HG03097 (cell line): ENCODE results near the gene RNF166.
A peak's percentile ranks its signal among the peaks of the same experiment; 100 is the strongest.
"Not testable (repeated sequence)": the region's sequence is repeated elsewhere in the genome, so short reads cannot be mapped to it uniquely, and the experiment has no call there.

Experiments used
- ATAC-seq: cut with Tn5 transposase; IDR thresholded peaks from one replicate; pipeline ENCODE4 v1.9.1; 2021; ENCODE audit not compliant: unreplicated experiment, low FRiP score

The RNF166 gene

DNA sequence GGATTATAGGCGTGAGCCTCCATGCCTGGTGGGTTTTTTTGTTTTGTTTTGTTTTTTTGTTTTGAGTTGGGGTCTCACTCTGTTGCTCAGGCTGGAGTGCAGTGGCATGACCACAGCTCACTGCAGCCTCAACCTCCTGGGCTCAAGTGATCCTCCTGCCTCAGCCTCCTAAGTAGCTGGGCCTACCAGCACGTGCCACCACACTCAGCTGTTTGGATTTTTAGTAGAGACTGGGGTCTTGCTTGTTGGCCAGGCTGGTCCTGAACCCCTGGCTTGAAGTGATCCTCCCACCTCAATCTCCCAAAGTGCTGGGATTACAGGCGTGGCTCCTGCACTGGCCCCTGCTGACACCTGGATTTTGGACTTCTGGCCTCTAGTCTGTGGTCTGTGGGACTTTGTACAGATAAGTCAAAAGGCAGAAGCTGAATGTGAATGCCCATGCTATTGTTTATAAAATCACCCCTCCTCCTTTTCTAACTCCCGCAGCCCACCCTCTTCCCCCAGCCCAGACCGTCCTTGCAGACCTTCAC lies 25.6 kb downstream of the RNF166 start:
- ATAC-seq: no peak

GRCh38 chr16:88678224-88678979 lies 27.8 kb downstream of the RNF166 start:
- ATAC-seq: no peak

DNA sequence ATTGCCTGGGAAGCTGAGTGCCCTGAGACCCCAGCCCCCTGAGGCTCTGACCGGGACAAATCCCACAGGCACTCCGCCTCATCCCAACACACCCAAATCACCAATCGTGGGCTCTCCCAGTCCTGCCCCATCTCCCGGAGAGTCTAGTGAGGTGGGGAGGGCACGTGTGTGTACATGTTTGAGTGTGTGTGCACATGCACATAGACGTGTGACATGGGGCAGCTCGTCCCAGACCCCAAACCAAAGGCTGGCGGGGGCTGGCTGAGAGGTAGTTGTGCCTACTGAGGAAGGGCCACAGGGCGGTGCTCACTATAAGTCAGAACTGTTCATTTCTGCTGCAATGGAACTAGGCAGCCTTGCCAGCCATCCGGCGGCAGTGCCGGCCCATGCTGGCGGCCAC lies 28.5 kb downstream of the RNF166 start:
- ATAC-seq: no peak

- ATAC-seq: no peak
Measured at GRCh38 chr16:88676502-88677242, 29.5 kb downstream of the RNF166 start.

DNA sequence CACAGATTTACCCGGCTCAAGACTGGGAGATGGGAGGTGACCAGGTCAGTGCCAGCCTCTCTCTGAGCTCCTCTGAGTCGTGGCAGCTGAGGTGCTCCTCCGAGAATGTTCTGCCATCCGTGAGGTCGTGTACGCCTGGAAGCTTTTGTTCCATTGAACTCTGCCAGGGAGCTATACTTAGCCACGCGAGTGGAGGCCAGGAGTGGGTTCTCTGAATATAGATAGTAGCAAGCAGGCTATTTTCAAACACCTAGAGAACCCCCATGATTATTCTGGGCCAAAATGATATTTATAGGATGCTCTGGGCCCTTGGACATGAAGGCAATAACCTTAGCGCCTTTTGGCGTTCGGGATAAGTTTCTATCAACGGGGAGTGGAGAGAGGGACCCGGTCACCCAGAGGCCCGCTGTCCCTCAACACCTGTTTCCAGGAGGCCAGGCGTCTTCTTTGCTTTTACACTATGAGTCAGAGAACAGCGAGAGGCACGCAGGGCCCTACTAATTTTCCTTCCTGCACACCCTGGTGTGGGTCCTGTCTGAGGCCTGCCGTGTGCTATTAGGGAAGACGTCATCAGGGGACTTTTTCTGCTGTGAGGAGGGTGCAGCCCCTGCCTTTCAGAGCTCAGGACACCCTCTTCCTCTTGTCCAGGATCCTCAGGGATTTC lies 32.4 kb downstream of the RNF166 start:
- no peak for ATAC-seq

DNA sequence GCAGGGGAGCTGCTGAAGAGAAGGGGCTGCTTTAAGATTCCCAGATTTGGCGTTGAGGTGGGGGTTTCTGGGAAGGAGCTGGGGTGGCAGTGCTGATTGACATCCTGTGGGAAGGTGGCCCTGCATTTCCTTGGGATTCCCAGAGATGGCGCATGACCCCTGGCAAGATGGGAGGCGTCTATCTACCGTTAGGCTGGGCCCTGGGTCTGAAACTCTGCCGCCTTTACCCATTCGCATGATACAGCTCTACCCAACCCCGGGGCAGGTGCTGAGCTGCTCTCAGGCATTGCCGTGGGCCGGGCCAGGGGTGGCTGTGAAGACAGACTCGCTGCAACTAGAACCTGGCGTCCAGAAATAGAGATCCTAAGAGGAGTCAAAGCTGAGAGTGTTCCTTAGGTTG lies 33.4 kb downstream of the RNF166 start:
- no peak for ATAC-seq

DNA sequence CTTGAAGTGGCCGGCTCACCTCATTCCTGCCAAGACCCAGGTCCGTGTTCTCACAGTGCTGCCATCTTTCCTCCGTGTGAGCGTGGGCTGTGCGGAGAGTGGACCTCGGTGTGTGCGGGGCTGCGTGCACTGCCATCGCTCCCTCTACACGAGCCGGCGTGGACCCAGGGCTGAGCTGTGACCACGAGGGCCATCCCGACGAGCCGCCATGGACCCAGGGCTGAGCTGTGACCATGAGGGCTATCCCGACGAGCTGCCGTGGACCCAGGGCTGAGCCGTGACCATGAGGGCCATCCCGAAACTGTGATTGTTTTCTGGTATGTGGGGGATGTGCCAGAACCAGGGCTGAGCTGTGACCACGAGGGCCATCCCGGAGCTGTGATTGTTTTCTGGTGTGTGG lies 34.4 kb downstream of the RNF166 start:
- ATAC-seq: no peak

DNA sequence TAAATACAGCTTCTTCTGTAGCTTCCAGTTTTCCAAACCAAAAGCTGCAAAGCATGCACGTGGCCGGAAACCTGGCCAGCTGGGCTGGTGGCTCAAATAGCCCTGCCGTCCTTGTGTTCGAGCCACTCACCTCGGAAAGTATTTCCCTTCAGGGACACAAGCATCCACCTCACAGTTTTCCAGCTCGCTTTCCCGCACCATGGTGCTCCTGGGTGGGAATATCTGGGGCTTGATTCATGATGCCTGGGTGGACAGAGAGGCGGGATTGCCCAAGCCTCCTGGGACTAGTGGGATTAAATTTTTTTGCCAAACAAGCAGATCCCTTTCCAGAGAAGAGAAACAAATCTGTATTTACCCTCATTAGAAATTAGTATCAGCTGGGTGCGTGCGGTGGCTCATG lies 36.2 kb downstream of the RNF166 start:
- no peak for ATAC-seq

DNA sequence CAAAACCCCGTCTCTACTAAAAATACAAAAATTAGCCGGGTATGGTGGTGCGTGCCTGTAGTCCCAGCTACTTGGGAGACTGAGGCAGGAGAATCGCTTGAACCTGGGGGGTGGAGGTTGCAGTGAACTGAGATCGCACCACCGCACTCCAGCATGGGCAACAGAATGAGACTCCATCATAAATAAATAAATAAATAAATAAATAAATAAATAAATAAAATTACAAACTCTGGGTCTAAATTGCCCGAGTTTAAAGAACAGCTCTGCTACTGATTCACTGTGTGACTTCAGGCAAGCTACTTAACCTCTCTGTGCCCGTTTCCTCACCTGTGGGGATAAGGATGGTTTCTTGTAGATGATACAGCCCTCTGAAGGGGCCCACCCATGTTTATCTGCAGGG lies 36.7 kb downstream of the RNF166 start:
- ATAC-seq: not testable (repeated sequence)

GRCh38 chr16:88667461-88667860 lies 38.7 kb downstream of the RNF166 start:
- no peak for ATAC-seq

GRCh38 chr16:88665570-88665969 lies 40.6 kb downstream of the RNF166 start:
- ATAC-seq: no peak

GRCh38 chr16:88665148-88665547 lies 41.1 kb downstream of the RNF166 start:
- ATAC-seq: no peak

DNA sequence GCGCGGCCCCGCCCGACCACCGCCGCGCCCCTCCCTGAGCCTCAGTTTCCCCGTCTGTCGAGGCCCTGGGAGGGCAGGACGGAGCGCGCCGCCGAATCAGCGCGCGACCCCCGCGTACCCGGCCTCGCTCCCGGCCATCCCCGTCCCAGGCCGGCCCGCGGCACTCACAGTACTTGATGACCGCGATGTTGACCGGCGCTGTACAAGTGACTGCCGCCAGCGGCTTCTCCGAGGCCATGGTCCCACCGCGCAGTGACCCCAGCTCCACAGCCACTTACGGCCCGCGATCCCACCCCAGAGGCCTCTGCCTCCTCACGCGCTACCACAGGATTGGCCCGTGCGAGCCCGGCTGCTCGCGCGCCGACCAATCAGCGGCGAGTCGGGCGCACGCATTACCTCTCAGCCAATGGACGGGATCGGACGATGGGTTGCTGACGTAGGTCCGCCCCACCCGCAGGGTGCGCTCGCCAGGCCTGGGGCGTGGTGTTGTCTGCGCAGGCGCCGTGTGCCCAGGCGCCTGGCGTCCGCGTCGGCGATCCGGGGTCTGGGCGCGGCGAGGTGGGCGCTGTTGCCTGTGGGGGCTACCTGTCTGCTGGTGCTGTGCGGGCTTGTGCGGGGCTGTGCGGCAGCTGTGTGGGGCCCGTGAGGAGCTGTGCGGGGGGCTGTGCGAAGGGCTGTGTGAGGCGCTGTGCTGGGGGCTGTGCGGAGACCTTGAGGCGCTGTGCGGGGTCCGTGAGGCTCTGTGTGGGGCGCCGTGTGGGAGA lies 43.2 kb downstream of the RNF166 start, which contains the start of gene MVD:
Gene MVD, minus strand, starts transcription at position 249 of the 764 bp plus-strand sequence. Its CDS starts 11 bp downstream, at position 238.
- ATAC-seq: peak; percentile 95

DNA sequence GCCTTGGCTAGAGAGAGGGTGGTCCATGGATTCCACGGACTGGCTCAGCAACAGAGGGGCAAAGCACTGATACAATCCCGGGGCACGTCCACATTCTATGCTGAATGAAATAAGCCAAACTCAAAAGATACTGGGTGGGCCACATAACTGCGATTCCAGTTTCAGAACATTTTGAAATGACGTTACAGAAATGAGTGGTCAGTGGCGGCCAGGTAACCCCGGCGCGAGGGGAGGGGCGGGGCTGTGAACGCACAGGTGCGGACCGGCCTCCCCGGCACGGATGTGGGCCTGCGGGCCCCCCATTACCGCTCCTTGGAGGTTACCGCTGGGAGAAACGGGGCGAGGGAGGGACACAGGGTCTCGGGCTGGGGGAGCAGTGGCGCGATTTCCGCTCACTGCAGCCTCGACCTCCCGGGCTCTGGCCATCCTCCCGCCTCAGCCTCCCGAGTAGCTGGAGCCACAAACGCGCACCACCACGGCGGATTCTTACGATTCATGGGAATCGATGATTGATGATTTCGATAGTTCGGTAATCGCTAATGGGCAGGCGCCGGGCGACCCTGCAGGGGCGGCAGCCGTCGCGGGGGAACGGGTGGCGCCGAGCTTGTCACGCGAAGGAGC lies 43.9 kb downstream of the RNF166 start:
- ATAC-seq: peak; percentile 4

DNA sequence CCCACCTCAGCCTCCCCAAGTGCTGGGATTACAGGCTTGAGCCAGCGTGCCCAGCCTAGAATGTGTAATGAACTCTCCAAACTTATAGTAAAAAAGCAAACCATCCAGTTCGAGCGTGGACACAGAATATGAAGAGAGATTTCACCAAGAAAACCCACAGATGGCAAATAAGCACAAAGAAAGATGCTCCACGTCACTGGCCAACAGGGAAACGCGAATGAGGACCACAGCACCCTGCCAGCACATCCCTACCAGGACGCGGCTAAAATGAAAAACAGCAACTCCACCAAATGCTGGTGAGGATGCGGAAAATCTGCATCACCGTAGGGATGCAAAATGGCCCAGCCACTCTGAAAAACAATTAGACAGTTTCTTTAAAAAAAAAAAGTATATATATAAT lies 44.7 kb downstream of the RNF166 start:
- no peak for ATAC-seq

DNA sequence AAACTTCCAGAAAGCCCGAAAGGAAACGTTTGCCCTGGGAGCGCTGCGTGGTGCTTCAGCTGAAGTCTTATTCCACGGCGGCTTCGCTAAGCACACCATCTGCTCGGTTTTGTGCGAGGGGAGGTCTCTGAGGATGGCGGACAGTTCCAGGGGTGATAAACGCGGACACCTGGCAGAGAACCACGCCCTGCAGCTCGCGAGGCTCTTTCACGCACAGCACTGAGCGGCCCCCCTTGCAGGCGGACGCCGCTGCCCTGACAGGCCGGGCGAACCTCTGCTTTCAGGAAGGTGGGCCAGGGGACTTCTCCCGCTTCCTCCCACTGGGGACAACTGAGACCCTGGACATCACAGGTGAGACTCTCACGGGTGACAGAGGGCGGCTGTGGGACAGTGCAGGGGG lies 47.0 kb downstream of the RNF166 start:
- ATAC-seq: no peak

- no peak for ATAC-seq
Measured at GRCh38 chr16:88658714-88659113, 47.5 kb downstream of the RNF166 start.

DNA sequence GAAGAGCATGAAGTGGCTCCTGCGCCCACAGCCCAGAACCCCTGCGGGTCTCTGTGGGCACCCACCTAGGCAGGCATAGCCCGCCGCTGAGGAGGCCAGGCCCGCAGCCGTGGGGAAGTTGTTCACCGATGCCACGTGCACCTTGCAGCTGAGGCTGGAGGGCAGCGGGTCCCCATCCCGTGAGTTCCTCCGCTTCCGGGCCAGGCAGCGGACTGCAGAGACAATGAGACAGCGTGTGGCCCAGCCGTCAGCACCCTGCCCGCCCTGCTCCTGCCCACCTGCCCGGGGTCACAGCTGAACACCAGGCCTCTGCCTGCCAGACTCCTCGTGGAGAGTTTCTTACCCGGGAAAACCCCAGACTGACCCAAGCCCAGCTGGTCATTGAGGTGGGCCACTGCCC lies 48.8 kb downstream of the RNF166 start:
- ATAC-seq: no peak

DNA sequence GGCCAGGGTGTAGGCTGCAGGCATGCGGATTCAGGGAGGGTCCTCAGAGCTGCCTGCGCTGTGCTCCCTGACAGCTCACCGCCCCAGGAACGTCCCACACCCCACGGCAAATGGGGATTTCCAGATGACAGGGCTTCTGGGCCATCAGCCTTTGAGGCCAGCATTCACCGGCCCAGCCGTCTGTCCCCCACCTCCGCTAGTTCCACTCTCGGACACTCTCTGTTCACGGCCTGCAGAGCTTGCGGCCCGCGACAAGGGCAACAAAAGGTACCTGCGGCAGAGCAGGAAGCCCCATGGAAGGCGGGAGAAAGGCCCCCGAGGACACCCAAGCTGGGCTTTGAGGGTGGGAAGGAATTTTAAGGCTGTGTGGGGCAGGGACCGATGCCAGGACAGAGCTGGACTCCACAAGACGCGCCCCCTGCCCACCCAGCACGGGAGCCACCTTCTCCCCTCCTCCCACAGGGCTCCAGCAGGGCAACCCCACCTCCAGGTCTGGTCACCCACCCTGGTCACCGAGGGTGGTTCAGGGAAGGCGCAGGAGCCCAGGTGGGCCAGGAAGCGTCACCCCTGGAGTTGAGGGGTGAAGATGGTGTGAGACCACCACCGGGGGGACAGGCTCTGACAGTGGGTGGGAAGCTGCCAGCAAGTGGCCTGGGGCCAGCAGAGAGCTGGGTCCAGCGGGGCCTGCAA lies 49.8 kb downstream of the RNF166 start:
- ATAC-seq: no peak
